Fibroblast of villous mesenchyme (primary cell): ENCODE measurements around the gene GPS1. TPM values are rescaled to one million over a fixed set of nuclear protein-coding genes. Genes with fewer than 3 reads are reported as not detected.

ENCODE experiments used
- DNase-seq: peaks from one replicate; pipeline ENCODE4 v3.0.0-alpha.2; 2010; ENCODE audit warnings: low read depth
- H3K4me3 ChIP-seq: 2 replicates; pipeline ENCODE4 v1.5.1; 2011; ENCODE audit warnings: low read depth, mild to moderate bottlenecking, low read length
- CTCF ChIP-seq: IDR thresholded peaks from 2 replicates; pipeline ENCODE4 v1.5.1; 2012; ENCODE audit warnings: low read depth, mild to moderate bottlenecking, low read length; ENCODE audit not compliant: insufficient read depth
- total RNA-seq: library from RNA; depleted of rRNA; stranded (reverse); fragments of >200 nt; gene quantifications from 2 replicates; pipeline ENCODE4 v1.2.3, GENCODE V29; 2012

The GPS1 gene
- total RNA-seq, 1 donor = 104 TPM

- no peak for TF ChIP-seq CTCF
- DNase-seq = no peak
- H3K4me3 ChIP-seq = no peak overlapping the region
Measured at GRCh38 chr17:82029990-82030469, 21.7 kb upstream of the GPS1 start.

- peak; percentile 50 for TF ChIP-seq CTCF
- peak overlapping the region; percentile 65 for H3K4me3 ChIP-seq
- DNase-seq = peak; percentile 86
Measured at GRCh38 chr17:82030470-82031302, 21.0 kb upstream of the GPS1 start.

- TF ChIP-seq CTCF = no peak
- DNase-seq = peak; percentile 33
Measured at GRCh38 chr17:82031303-82031884, 20.3 kb upstream of the GPS1 start, which contains the start of gene RAC3. Gene RAC3 (plus strand): TSS chr17:82031678. CDS start chr17:82031762, 84 bp downstream.

GRCh38 chr17:82031885-82032627 is 19.6 kb upstream of the GPS1 start:
- DNase-seq = no peak
- peak overlapping the region; percentile 60 for H3K4me3 ChIP-seq
- TF ChIP-seq CTCF = no peak

More at GRCh38 chr17:82031303-82031884, 20.3 kb upstream of the GPS1 start, which contains the start of gene RAC3:
- peak within 1 kb of the TSS; percentile 65 for H3K4me3 ChIP-seq

- no peak overlapping the region for H3K4me3 ChIP-seq
- no peak for DNase-seq
- TF ChIP-seq CTCF = no peak
Measured at GRCh38 chr17:82033359-82034085, 18.2 kb upstream of the GPS1 start.

- no peak overlapping the region for H3K4me3 ChIP-seq
- TF ChIP-seq CTCF = no peak
- no peak for DNase-seq
Measured at GRCh38 chr17:82034371-82035011, 17.2 kb upstream of the GPS1 start.
